ENCODE measurements around the gene BCKDHB. TPM values are rescaled to one million over a fixed set of nuclear protein-coding genes. Genes with fewer than 3 reads are reported as not detected.
A peak's percentile ranks its signal among the peaks of the same experiment; 100 is the strongest.

The BCKDHB gene
- total RNA-seq, 1 experiment from 2014 or later, result 20.0 TPM

DNA sequence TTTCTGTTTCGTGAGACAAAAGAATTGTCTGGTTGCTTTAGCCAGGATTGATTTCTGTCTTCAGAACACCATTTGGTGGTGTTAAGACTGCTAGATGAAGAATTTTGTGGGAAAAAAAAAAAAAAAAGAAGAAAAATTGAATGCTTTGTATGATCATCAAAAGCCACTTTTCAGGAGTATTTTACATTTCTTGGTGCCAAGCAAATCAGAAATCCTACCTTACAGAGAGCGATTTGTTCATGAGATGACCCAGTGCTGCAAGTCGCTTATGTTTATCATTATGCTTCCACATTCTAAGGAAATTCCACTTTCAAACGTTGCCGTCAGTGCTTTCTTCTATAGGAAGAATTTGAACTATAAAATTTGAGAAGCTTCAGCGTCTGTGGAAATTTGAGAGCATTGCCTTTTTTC lies 228.7 kb downstream of the BCKDHB start:
- TF ChIP-seq, protein P1, sequence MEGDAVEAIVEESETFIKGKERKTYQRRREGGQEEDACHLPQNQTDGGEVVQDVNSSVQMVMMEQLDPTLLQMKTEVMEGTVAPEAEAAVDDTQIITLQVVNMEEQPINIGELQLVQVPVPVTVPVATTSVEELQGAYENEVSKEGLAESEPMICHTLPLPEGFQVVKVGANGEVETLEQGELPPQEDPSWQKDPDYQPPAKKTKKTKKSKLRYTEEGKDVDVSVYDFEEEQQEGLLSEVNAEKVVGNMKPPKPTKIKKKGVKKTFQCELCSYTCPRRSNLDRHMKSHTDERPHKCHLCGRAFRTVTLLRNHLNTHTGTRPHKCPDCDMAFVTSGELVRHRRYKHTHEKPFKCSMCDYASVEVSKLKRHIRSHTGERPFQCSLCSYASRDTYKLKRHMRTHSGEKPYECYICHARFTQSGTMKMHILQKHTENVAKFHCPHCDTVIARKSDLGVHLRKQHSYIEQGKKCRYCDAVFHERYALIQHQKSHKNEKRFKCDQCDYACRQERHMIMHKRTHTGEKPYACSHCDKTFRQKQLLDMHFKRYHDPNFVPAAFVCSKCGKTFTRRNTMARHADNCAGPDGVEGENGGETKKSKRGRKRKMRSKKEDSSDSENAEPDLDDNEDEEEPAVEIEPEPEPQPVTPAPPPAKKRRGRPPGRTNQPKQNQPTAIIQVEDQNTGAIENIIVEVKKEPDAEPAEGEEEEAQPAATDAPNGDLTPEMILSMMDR (conservative IDR thresholded peaks at IDR 0.05; ENCODE audit: low read depth, low read length), result no peak
- TF ChIP-seq EZH2 (IDR thresholded peaks at IDR 0.05; ENCODE audit: borderline replicate concordance, low read depth, low read length, poor library complexity, severe bottlenecking), result no peak
- Histone ChIP-seq H3K9me3 (ENCODE audit: low read depth, low read length, poor library complexity, severe bottlenecking) (no peaks in the 10 kb centered on the region), H3K4me1 (ENCODE audit: insufficient read depth, low read length, poor library complexity, severe bottlenecking) (peaks cover 26% of the 10 kb centered on the region), H3K27ac (ENCODE audit: low read depth, low read length, poor library complexity, severe bottlenecking) (peak overlapping the region; percentile 61), H3K36me3 (ENCODE audit: insufficient read depth, low read length, poor library complexity, severe bottlenecking) (no peaks in the 10 kb centered on the region), H3K27me3 (replicated peaks; ENCODE audit: insufficient read depth, low read depth, low read length, poor library complexity) (no peaks in the 10 kb centered on the region), H3K4me3 (ENCODE audit: low read depth, low read length, poor library complexity, severe bottlenecking) (peak overlapping the region; percentile 42)
- POLR2A ChIA-PET (ENCODE audit: low non-redundant PET), result no interaction called here
- peak; percentile 62 for DNase-seq (ENCODE audit: low spot score)
- BruUV-seq (replicated peaks), result no TSS peak
- CTCF ChIA-PET, result no interaction called here
- intact Hi-C loops (cut with micrococcal nuclease; ENCODE audit: unreplicated experiment), result no loop called here

DNA sequence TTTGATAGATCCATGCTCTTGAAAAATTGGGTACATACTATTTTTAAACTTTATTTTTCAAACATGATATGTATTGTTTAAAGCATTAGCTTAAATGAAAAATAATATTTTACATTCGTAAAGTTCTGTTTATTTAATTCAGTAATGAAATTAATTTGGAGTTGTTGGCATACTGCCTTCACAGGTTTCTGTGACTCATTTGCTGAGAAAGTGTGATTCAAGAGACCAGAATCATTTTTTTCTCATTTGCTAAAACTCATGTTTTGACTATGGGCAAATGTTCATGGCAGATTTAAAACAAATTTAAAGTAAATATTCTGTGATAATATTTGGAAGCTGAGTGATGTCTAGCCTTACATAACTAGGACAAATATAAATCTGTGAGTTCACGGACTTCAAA lies 230.4 kb downstream of the BCKDHB start:
- intact Hi-C loops (cut with micrococcal nuclease; ENCODE audit: unreplicated experiment), result no loop called here
- H3K36me3 ChIP-seq (ENCODE audit: insufficient read depth, low read length, poor library complexity, severe bottlenecking), result no peaks in the 10 kb centered on the region
- POLR2A ChIA-PET (ENCODE audit: low non-redundant PET), result no interaction called here
- peaks cover 19% of the 10 kb centered on the region for H3K4me1 ChIP-seq (ENCODE audit: insufficient read depth, low read length, poor library complexity, severe bottlenecking)
- H3K27ac ChIP-seq (ENCODE audit: low read depth, low read length, poor library complexity, severe bottlenecking), result no peak overlapping the region
- no peaks in the 10 kb centered on the region for H3K9me3 ChIP-seq (ENCODE audit: low read depth, low read length, poor library complexity, severe bottlenecking)
- DNase-seq (ENCODE audit: low spot score), result no peak
- no peak overlapping the region for H3K4me3 ChIP-seq (ENCODE audit: low read depth, low read length, poor library complexity, severe bottlenecking)
- CTCF ChIA-PET, result no interaction called here
- no peaks in the 10 kb centered on the region for H3K27me3 ChIP-seq (replicated peaks; ENCODE audit: insufficient read depth, low read depth, low read length, poor library complexity)
- TF ChIP-seq, protein P1 (conservative IDR thresholded peaks at IDR 0.05; ENCODE audit: low read depth, low read length), result no peak
- no peak for TF ChIP-seq EZH2 (IDR thresholded peaks at IDR 0.05; ENCODE audit: borderline replicate concordance, low read depth, low read length, poor library complexity, severe bottlenecking)
- no TSS peak for BruUV-seq (replicated peaks)

DNA sequence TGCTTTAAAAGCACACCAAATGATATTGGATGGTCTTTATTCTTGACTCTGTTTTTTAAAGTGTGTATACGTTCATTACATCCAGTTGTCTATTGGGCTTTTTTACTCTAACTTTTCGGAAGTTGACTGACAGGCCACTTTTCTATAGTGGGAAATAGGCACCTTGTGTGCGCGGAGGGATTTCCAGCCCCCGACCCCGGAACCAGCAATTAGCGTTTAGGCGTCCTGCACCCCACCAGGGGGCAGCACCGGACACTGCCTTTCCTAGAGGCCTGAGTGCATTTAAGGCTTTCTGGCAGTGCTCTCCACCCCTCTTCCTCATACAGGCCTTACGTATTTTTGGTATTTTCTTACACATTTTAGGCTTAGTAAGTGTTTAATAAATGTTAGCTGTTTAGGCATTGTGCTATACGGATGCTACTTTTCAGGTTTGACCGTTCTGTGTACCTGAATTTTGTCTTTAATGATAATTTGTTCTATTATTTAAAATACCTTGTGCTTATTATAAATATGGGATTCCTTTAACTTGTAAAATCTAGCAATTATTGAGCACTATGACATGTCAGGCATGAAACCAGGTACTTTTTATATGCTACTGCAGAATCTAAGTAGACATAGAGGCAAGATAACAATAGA lies 231.8 kb downstream of the BCKDHB start:
- no peak overlapping the region for H3K27ac ChIP-seq (ENCODE audit: low read depth, low read length, poor library complexity, severe bottlenecking)
- H3K9me3 ChIP-seq (ENCODE audit: low read depth, low read length, poor library complexity, severe bottlenecking), result no peaks in the 10 kb centered on the region
- POLR2A ChIA-PET (ENCODE audit: low non-redundant PET), result no interaction called here
- BruUV-seq (replicated peaks), result no TSS peak
- no peak overlapping the region for H3K4me3 ChIP-seq (ENCODE audit: low read depth, low read length, poor library complexity, severe bottlenecking)
- no peak for TF ChIP-seq EZH2 (IDR thresholded peaks at IDR 0.05; ENCODE audit: borderline replicate concordance, low read depth, low read length, poor library complexity, severe bottlenecking)
- TF ChIP-seq, protein P1 (conservative IDR thresholded peaks at IDR 0.05; ENCODE audit: low read depth, low read length), result peak; percentile 82
- CTCF ChIA-PET, result no interaction called here
- peak; percentile 65 for DNase-seq (ENCODE audit: low spot score)
- peaks cover 17% of the 10 kb centered on the region for H3K4me1 ChIP-seq (ENCODE audit: insufficient read depth, low read length, poor library complexity, severe bottlenecking)
- H3K36me3 ChIP-seq (ENCODE audit: insufficient read depth, low read length, poor library complexity, severe bottlenecking), result no peaks in the 10 kb centered on the region
- H3K27me3 ChIP-seq (replicated peaks; ENCODE audit: insufficient read depth, low read depth, low read length, poor library complexity), result no peaks in the 10 kb centered on the region
- intact Hi-C loops (cut with micrococcal nuclease; ENCODE audit: unreplicated experiment), result no loop called here
